Measurements from ENCODE around the gene TMEM31. TPM values are rescaled to one million over a fixed set of nuclear protein-coding genes. Genes with fewer than 3 reads are reported as not detected.

The TMEM31 gene
- total and polyA plus RNA-seq, 2 donors from 2014 or later, result 0.38 TPM; not detected in 1

Other genes with a start within 250 kb of the TMEM31 start
- 1.4 TPM for gene RAB40A, start 191.4 kb upstream of the TMEM31 start, total RNA-seq
- not detected for gene RAB40A, start 191.4 kb upstream of the TMEM31 start, polyA plus RNA-seq (ENCODE audit: insufficient read depth, low read depth, low replicate concordance)
- gene TCEAL4, start 125.4 kb upstream of the TMEM31 start, total RNA-seq, result 96.8 TPM
- 193 TPM for gene TCEAL4, start 125.4 kb upstream of the TMEM31 start, polyA plus RNA-seq (ENCODE audit: insufficient read depth, low read depth, low replicate concordance)
- 34.2 TPM for gene TCEAL3, start 102.9 kb upstream of the TMEM31 start, total RNA-seq
- 70.1 TPM for gene TCEAL3, start 102.9 kb upstream of the TMEM31 start, polyA plus RNA-seq (ENCODE audit: insufficient read depth, low read depth, low replicate concordance)
- gene TCEAL1, start 81.9 kb upstream of the TMEM31 start, total RNA-seq, result 30.3 TPM
- 32.5 TPM for gene TCEAL1, start 81.9 kb upstream of the TMEM31 start, polyA plus RNA-seq (ENCODE audit: insufficient read depth, low read depth, low replicate concordance)
- gene MORF4L2, start 24.2 kb upstream of the TMEM31 start, total RNA-seq, result 250 TPM
- 146 TPM for gene MORF4L2, start 24.2 kb upstream of the TMEM31 start, polyA plus RNA-seq (ENCODE audit: insufficient read depth, low read depth, low replicate concordance)
- gene PLP1, start 65.9 kb downstream of the TMEM31 start, total RNA-seq, result 2.4 TPM
- gene PLP1, start 65.9 kb downstream of the TMEM31 start, polyA plus RNA-seq (ENCODE audit: insufficient read depth, low read depth, low replicate concordance), result 1.1 TPM
- 1.1 TPM for gene RAB9B, start 121.3 kb downstream of the TMEM31 start, total RNA-seq
- gene RAB9B, start 121.3 kb downstream of the TMEM31 start, polyA plus RNA-seq (ENCODE audit: insufficient read depth, low read depth, low replicate concordance), result 0.26 TPM

All from kidney (tissue), 2 donors.